ENCODE results near the gene TAF11L10.
"Not testable (repeated sequence)": the region's sequence is repeated elsewhere in the genome, so short reads cannot be mapped to it uniquely, and the experiment has no call there.

The TAF11L10 gene

GRCh38 chr5:17614872-17615605 lies 17.4 kb upstream of the TAF11L10 start:
- TF ChIP-seq NFIC (IDR thresholded peaks at IDR 0.05) (no peak), FOXM1 (IDR thresholded peaks at IDR 0.05; ENCODE audit: borderline replicate concordance, low read depth) (no peak), MAX (IDR thresholded peaks at IDR 0.05) (no peak), TAF1 (IDR thresholded peaks at IDR 0.05; ENCODE audit: low read depth) (no peak), CREB1 (IDR thresholded peaks at IDR 0.05; ENCODE audit: low read depth) (no peak), EP300 (IDR thresholded peaks at IDR 0.05; ENCODE audit: borderline replicate concordance) (no peak), USF1 (IDR thresholded peaks at IDR 0.05) (no peak), TEAD4 (IDR thresholded peaks at IDR 0.05) (no peak), EGR1 (IDR thresholded peaks at IDR 0.05) (no peak), YY1 (IDR thresholded peaks at IDR 0.05; ENCODE audit: low read depth) (no peak), CEBPB (IDR thresholded peaks at IDR 0.05) (no peak), ZBTB7A (IDR thresholded peaks at IDR 0.05; ENCODE audit: low read depth) (no peak), REST (IDR thresholded peaks at IDR 0.05; ENCODE audit: low read depth) (no peak), RAD21 (IDR thresholded peaks at IDR 0.05; ENCODE audit: low read depth) (no peak), TCF12 (IDR thresholded peaks at IDR 0.05; ENCODE audit: low read depth) (no peak)

DNA sequence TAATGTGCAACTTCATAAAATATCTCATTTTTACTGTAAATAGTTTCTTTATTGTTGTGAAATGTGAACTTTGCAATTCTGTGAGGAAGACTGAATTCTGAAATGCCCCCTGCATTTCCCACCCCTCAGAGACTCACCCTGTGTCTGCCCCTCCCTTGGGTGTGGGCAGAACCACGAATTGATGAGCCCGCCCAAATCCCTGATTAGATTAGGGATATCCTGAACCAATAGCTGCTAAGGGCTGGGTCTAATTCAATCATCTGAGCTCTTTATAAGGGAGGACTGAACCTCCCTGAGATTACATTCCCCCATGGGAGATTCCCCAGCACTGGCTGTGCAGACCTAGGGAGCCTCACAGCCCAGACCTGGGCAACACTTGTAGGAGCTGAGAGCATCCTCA lies 12.5 kb upstream of the TAF11L10 start, which contains the start of gene TAF11L12:
Gene TAF11L12 (plus strand): TSS at position 301 of the 400 bp plus-strand sequence.
- TF ChIP-seq TCF12 (IDR thresholded peaks at IDR 0.05; ENCODE audit: low read depth); YY1 (IDR thresholded peaks at IDR 0.05; ENCODE audit: low read depth); CEBPB (IDR thresholded peaks at IDR 0.05): not testable (repeated sequence)

GRCh38 chr5:17604951-17605350 lies 7.3 kb upstream of the TAF11L10 start:
- no peak for TF ChIP-seq NFIC (IDR thresholded peaks at IDR 0.05)
- no peak for TF ChIP-seq FOXM1 (IDR thresholded peaks at IDR 0.05; ENCODE audit: borderline replicate concordance, low read depth)
- TF ChIP-seq TAF1 (IDR thresholded peaks at IDR 0.05; ENCODE audit: low read depth) = no peak
- no peak for TF ChIP-seq CREB1 (IDR thresholded peaks at IDR 0.05; ENCODE audit: low read depth)
- no peak for TF ChIP-seq MAX (IDR thresholded peaks at IDR 0.05)
- no peak for TF ChIP-seq ZBTB7A (IDR thresholded peaks at IDR 0.05; ENCODE audit: low read depth)
- no peak for TF ChIP-seq REST (IDR thresholded peaks at IDR 0.05; ENCODE audit: low read depth)
- TF ChIP-seq CEBPB (IDR thresholded peaks at IDR 0.05) = no peak
- no peak for TF ChIP-seq RAD21 (IDR thresholded peaks at IDR 0.05; ENCODE audit: low read depth)
- TF ChIP-seq EGR1 (IDR thresholded peaks at IDR 0.05) = no peak
- TF ChIP-seq EP300 (IDR thresholded peaks at IDR 0.05; ENCODE audit: borderline replicate concordance) = no peak
- TF ChIP-seq YY1 (IDR thresholded peaks at IDR 0.05; ENCODE audit: low read depth) = no peak

DNA sequence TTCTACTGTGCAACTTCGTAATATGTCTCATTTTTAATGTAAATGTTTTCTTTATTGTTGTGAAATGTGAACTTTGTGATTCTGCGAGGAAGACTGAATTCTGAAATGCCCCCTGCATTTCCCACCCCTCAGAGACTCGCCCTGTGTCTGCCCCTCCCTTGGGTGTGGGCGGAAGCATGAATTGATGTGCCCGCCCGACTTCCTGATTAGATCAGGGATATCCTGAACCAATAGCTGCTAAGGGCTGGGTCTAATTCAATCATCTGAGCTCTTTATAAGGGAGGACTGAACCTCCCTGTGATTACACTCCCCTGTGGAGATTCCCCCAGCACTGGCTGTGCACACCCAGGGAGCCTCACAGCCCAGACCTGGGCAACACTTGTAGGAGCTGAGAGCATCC lies 6.3 kb upstream of the TAF11L10 start, which contains the start of gene TAF11L11:
Gene TAF11L11 (plus strand): TSS at position 304 of the 400 bp plus-strand sequence.
- not testable (repeated sequence) for TF ChIP-seq YY1 (IDR thresholded peaks at IDR 0.05; ENCODE audit: low read depth); TEAD4 (IDR thresholded peaks at IDR 0.05); RAD21 (IDR thresholded peaks at IDR 0.05; ENCODE audit: low read depth)

DNA sequence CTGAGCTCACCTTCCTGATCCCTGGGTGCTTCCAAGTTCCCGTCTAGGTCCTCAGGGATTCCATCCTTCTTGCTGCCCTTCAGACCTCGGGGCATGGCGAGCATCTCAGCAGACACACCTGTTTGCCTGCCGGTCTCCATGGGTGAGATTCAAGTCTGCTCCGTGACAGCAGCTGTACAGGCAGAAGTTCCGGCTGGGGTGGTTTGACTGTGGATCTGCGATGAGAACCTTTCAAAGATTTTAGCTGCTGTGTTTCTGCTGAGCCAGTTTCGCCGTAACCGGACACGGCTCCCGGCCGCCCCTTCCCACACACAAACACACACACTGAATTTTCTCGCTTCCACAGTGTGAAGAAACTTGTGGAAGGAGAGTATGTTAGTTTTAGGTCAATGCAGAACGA lies 3.4 kb downstream of the TAF11L10 start, which contains the start of gene TAF11L9:
Gene TAF11L9 (minus strand): TSS at position 140 of the 400 bp plus-strand sequence.
- not testable (repeated sequence) for TF ChIP-seq YY1 (IDR thresholded peaks at IDR 0.05; ENCODE audit: low read depth); TAF1 (IDR thresholded peaks at IDR 0.05; ENCODE audit: low read depth); EGR1 (IDR thresholded peaks at IDR 0.05)

GRCh38 chr5:17590860-17591259 lies 6.8 kb downstream of the TAF11L10 start, which contains the start of gene TAF11L8:
Gene TAF11L8, minus strand, starts transcription at chr5:17590960.
- TF ChIP-seq TCF12 (IDR thresholded peaks at IDR 0.05; ENCODE audit: low read depth); EP300 (IDR thresholded peaks at IDR 0.05; ENCODE audit: borderline replicate concordance); CEBPB (IDR thresholded peaks at IDR 0.05): not testable (repeated sequence)

DNA sequence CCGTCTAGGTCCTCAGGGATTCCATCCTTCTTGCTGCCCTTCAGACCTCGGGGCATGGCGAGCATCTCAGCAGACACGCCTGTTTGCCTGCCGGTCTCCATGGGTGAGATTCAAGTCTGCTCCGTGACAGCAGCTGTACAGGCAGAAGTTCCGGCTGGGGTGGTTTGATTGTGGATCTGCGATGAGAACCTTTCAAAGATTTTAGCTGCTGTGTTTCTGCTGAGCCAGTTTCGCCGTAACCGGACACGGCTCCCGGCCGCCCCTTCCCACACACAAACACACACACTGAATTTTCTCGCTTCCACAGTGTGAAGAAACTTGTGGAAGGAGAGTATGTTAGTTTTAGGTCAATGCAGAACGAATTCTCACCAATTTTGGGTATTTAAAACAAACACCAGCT lies 12.0 kb downstream of the TAF11L10 start, which contains the start of gene TAF11L7:
Gene TAF11L7 (minus strand): TSS at position 101 of the 400 bp plus-strand sequence.
- TF ChIP-seq EP300 (IDR thresholded peaks at IDR 0.05; ENCODE audit: borderline replicate concordance); TAF1 (IDR thresholded peaks at IDR 0.05; ENCODE audit: low read depth); REST (IDR thresholded peaks at IDR 0.05; ENCODE audit: low read depth): not testable (repeated sequence)
